Measurements from ENCODE around the gene GLIS1.

GRCh38 chr1:53539226-53539625, 199.7 kb downstream of the GLIS1 start:
- TF ChIP-seq, protein P1, sequence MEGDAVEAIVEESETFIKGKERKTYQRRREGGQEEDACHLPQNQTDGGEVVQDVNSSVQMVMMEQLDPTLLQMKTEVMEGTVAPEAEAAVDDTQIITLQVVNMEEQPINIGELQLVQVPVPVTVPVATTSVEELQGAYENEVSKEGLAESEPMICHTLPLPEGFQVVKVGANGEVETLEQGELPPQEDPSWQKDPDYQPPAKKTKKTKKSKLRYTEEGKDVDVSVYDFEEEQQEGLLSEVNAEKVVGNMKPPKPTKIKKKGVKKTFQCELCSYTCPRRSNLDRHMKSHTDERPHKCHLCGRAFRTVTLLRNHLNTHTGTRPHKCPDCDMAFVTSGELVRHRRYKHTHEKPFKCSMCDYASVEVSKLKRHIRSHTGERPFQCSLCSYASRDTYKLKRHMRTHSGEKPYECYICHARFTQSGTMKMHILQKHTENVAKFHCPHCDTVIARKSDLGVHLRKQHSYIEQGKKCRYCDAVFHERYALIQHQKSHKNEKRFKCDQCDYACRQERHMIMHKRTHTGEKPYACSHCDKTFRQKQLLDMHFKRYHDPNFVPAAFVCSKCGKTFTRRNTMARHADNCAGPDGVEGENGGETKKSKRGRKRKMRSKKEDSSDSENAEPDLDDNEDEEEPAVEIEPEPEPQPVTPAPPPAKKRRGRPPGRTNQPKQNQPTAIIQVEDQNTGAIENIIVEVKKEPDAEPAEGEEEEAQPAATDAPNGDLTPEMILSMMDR (conservative IDR thresholded peaks at IDR 0.05 in 1 of 2, IDR thresholded peaks at IDR 0.05 in 1 of 2; ENCODE audit: extremely low read depth in 1 of 2, insufficient read depth in 1 of 2, low read depth in 1 of 2, low read length in 2 of 2): no peak
- no peak for TF ChIP-seq EZH2 (IDR thresholded peaks at IDR 0.05; ENCODE audit: borderline replicate concordance, low read length)

Data from mammary epithelial cell (primary cell).